GM21825 (cell line): ENCODE data around the gene SNAP29.
"Not testable (repeated sequence)": the region's sequence is repeated elsewhere in the genome, so short reads cannot be mapped to it uniquely, and the experiment has no call there.

ENCODE experiments used
- ATAC-seq: cut with Tn5 transposase; IDR thresholded peaks from one replicate; pipeline ENCODE4 v1.9.1; 2021; ENCODE audit warnings: mild to moderate bottlenecking, moderate library complexity; ENCODE audit not compliant: unreplicated experiment

The SNAP29 gene

GRCh38 chr22:20834206-20834605 is 24.6 kb upstream of the SNAP29 start:
- ATAC-seq: no peak

- ATAC-seq: no peak
Measured at GRCh38 chr22:20834725-20835124, 24.1 kb upstream of the SNAP29 start.

- ATAC-seq: no peak
Measured at GRCh38 chr22:20836987-20837823, 21.6 kb upstream of the SNAP29 start.

- not testable (repeated sequence) for ATAC-seq
Measured at GRCh38 chr22:20839354-20839753, 19.5 kb upstream of the SNAP29 start.

- no peak for ATAC-seq
Measured at GRCh38 chr22:20839837-20840645, 18.8 kb upstream of the SNAP29 start.

- ATAC-seq: no peak
Measured at GRCh38 chr22:20840646-20841371, 18.0 kb upstream of the SNAP29 start.

GRCh38 chr22:20843501-20843900 is 15.3 kb upstream of the SNAP29 start:
- no peak for ATAC-seq

GRCh38 chr22:20844055-20845037 is 14.5 kb upstream of the SNAP29 start:
- ATAC-seq: no peak

- no peak for ATAC-seq
Measured at GRCh38 chr22:20847318-20847822, 11.4 kb upstream of the SNAP29 start.

- no peak for ATAC-seq
Measured at GRCh38 chr22:20852076-20852475, 6.7 kb upstream of the SNAP29 start.

GRCh38 chr22:20852503-20852902 is 6.3 kb upstream of the SNAP29 start:
- ATAC-seq: no peak

- no peak for ATAC-seq
Measured at GRCh38 chr22:20853236-20853660, 5.6 kb upstream of the SNAP29 start.

- ATAC-seq: no peak
Measured at GRCh38 chr22:20857247-20857643, 1.6 kb upstream of the SNAP29 start.

- ATAC-seq: peak; percentile 40
Measured at GRCh38 chr22:20857838-20858614, 781 bp upstream of the SNAP29 start.

- no peak for ATAC-seq
Measured at GRCh38 chr22:20859615-20860014, 808 bp downstream of the SNAP29 start.

GRCh38 chr22:20862540-20862939 is 3.7 kb downstream of the SNAP29 start:
- no peak for ATAC-seq

- no peak for ATAC-seq
Measured at GRCh38 chr22:20863366-20863765, 4.6 kb downstream of the SNAP29 start.

GRCh38 chr22:20864186-20864908 is 5.5 kb downstream of the SNAP29 start:
- ATAC-seq: no peak

GRCh38 chr22:20865331-20865730 is 6.5 kb downstream of the SNAP29 start:
- ATAC-seq: no peak
